Ovary (tissue), 9 donors: ENCODE results near the gene C19orf33. TPM values are rescaled to one million over a fixed set of nuclear protein-coding genes. Genes with fewer than 3 reads are reported as not detected.

ENCODE experiments used
- DNase-seq, 5 donors: peaks; one replicate each; pipeline ENCODE4 v3.0.0-alpha.2; 2019 to 2020
- H3K27ac ChIP-seq, 2 donors: fragments of 200-600 bp; one replicate each; pipeline versions ENCODE4 v1.5.1 to v1.8.0; 2019 to 2022
- H3K27me3 ChIP-seq: fragments of 200-600 bp; one replicate; pipeline ENCODE4 v1.8.0; 2022
- H3K36me3 ChIP-seq: fragments of 200-600 bp; sonication (generic); one replicate; pipeline ENCODE4 v1.5.1; 2019
- H3K4me1 ChIP-seq: one replicate; pipeline ENCODE4 v1.8.1; 2013; ENCODE audit warnings: mild to moderate bottlenecking, moderate library complexity; ENCODE audit not compliant: insufficient read depth
- H3K4me3 ChIP-seq: fragments of 200-600 bp; sonication (generic); one replicate; pipeline ENCODE4 v1.5.1; 2017
- H3K9me3 ChIP-seq, 2 donors: fragments of 200-600 bp in 1 of 2; sonication (generic) in 1 of 2; one replicate each; pipeline versions ENCODE4 v1.5.1 to v1.8.1; 2013 to 2019; ENCODE audit warnings: mild to moderate bottlenecking in 1 of 2, moderate library complexity in 1 of 2
- CTCF ChIP-seq, 3 donors: fragments of 450-650 bp in 2 of 3; fragments of 200-600 bp in 1 of 3; IDR thresholded peaks; one replicate each; pipeline versions ENCODE4 v1.5.1 to v1.8.0; 2016 to 2022; ENCODE audit warnings: antibody characterized with exemption in 3 of 3, mild to moderate bottlenecking in 1 of 3
- EP300 ChIP-seq: sonication (generic); formaldehyde crosslinking; IDR thresholded peaks from one replicate; pipeline ENCODE4 v1.6.1; 2017; ENCODE audit warnings: antibody characterized with exemption
- POLR2A ChIP-seq: fragments of 450-650 bp; IDR thresholded peaks from one replicate; pipeline ENCODE4 v1.6.1; 2017; ENCODE audit warnings: antibody characterized with exemption, mild to moderate bottlenecking, moderate library complexity
- WGBS, 3 donors: extraction: QIAGEN DNeasy Blood & Tissue Kit in 1 of 3; methylation state at CpG; one replicate each; pipeline versions ENCODE4 v1.1.5 to v1.1.7; 2013 to 2017; 5-methylcytosine and 5-hydroxymethylcytosine counted together
- intact Hi-C, 4 donors: fragments of 100-400 bp; cut with DNase I; formaldehyde crosslinking; loops; one replicate each; pipeline versions ENCODE4 v1.11.0 to v1.15.1; 2022 to 2023
- polyA plus RNA-seq, 2 donors: library from polyadenylated mRNA; stranded (reverse); fragments of 200-250 nt in 1 of 2; fragments of 350-450 nt in 1 of 2; fragmentation: Illumina TruSeq in 1 of 2; extraction: RNeasy Lipid Tissue Mini Kit (QIAGEN cat#74804) in 1 of 2; gene quantifications; one replicate each; pipeline ENCODE4 v1.2.3, GENCODE V29; 2013 to 2014
- small RNA-seq: library from RNA; depleted of rRNA; stranded (forward); fragments of <200 nt; gene quantifications from one replicate; pipeline ENCODE3, GENCODE V24; 2016
- total RNA-seq, 7 donors: library from RNA; depleted of rRNA in 2 of 7; stranded (reverse); fragments of >200 nt in 2 of 7; fragmentation: NEBNext Ultra II Directional in 3 of 7; extraction: Animal tissue kit (Norgen Biotek cat#: 25700) in 3 of 7; gene quantifications; one replicate each; pipeline versions ENCODE4 v1.1.0 to v1.2.4, GENCODE V29; 2016 to 2023
- donor health status: DM: no; HTN: no; CAD: no; lungs with moderate emphysema.
- donor health status: DM: no; HTN: no; CAD: no.
- donor health status: Bipolar disorder and iron deficiency.
- donor health status: DM: yes; HTN: yes; CAD: no.
- donor health status: DM: no; HTN: no; CAD: no.
- donor health status: DM: yes; HTN: yes; CAD: no.

C19orf33 gene
- total and polyA plus RNA-seq, 9 donors, result 1.8 to 179 (median 8.9) TPM; not detected in 2

GRCh38 chr19:38346837-38347236, 42.8 kb downstream of the C19orf33 start:
- intact Hi-C loops, result no loop called here
- WGBS, 3 donors, result 71 to 81% (median 75%) methylated on average over 4 of the region's 4 CpGs
- Histone ChIP-seq H3K9me3 (no peaks in the 10 kb centered on the region), H3K27ac (no peak overlapping the region), H3K27me3 (no peaks in the 10 kb centered on the region), H3K4me1 (no peaks in the 10 kb centered on the region), H3K4me3 (no peak overlapping the region), H3K36me3 (no peaks in the 10 kb centered on the region)
- no peak for DNase-seq
- TF ChIP-seq CTCF (IDR thresholded peaks at IDR 0.05) (no peak), EP300 (no peak), POLR2A (no peak)

- intact Hi-C loops, result no loop called here
- H3K27ac ChIP-seq, result no peak overlapping the region
Measured at GRCh38 chr19:38350883-38351282, 46.8 kb downstream of the C19orf33 start.

GRCh38 chr19:38351865-38352395, 47.9 kb downstream of the C19orf33 start:
- no peak for DNase-seq
- H3K27ac ChIP-seq, result no peak overlapping the region
- WGBS, 3 donors, result 56 to 68% (median 56%) methylated on average over 9 of the region's 9 CpGs
- TF ChIP-seq EP300 (no peak), CTCF (IDR thresholded peaks at IDR 0.05) (no peak), POLR2A (no peak)
- no peak overlapping the region for H3K4me3 ChIP-seq
- no peaks in the 10 kb centered on the region for H3K27me3 ChIP-seq
- H3K9me3 ChIP-seq, result no peaks in the 10 kb centered on the region
- H3K4me1 ChIP-seq, result no peaks in the 10 kb centered on the region
- intact Hi-C loops, result no loop called here
- no peaks in the 10 kb centered on the region for H3K36me3 ChIP-seq

More at GRCh38 chr19:38350883-38351282, 46.8 kb downstream of the C19orf33 start:
- TF ChIP-seq CTCF (IDR thresholded peaks at IDR 0.05) (no peak), POLR2A (no peak), EP300 (no peak)
- Histone ChIP-seq H3K4me3 (no peak overlapping the region), H3K36me3 (no peaks in the 10 kb centered on the region), H3K9me3 (no peaks in the 10 kb centered on the region), H3K4me1 (no peaks in the 10 kb centered on the region), H3K27me3 (no peaks in the 10 kb centered on the region)
- DNase-seq, result no peak
- whole genome bisulfite sequencing, 3 donors, result 71 to 75% (median 71%) methylated on average over 3 of the region's 3 CpGs

- no peak for DNase-seq
- intact Hi-C loops, result no loop called here
- no peak overlapping the region for H3K4me3 ChIP-seq
- H3K9me3 ChIP-seq, result no peaks in the 10 kb centered on the region
- TF ChIP-seq CTCF (IDR thresholded peaks at IDR 0.05) (no peak), POLR2A (no peak), EP300 (no peak)
- H3K27me3 ChIP-seq, result no peaks in the 10 kb centered on the region
- 53 to 60% (median 59%) methylated on average over 8 of the region's 8 CpGs for WGBS, 3 donors
- H3K36me3 ChIP-seq, result no peaks in the 10 kb centered on the region
- no peak overlapping the region for H3K27ac ChIP-seq
- no peaks in the 10 kb centered on the region for H3K4me1 ChIP-seq
Measured at GRCh38 chr19:38352611-38353010, 48.6 kb downstream of the C19orf33 start.

Small RNA genes lying within 50 kb of the gene (small RNA-seq; reads per million reads assigned to genes)
- not detected for gene RF00019

Other genes with a start within 250 kb of the C19orf33 start
- 1 to 10 TPM in 1 of 7 donors, under 1 TPM in 4, not detected in 2; 0.23 to 1.0 (median 0.35) TPM for gene DPF1, start 80.0 kb upstream of the C19orf33 start, total RNA-seq
- gene DPF1, start 80.0 kb upstream of the C19orf33 start, polyA plus RNA-seq, result under 1 TPM; 0.23 to 0.50 TPM
- gene PPP1R14A, start 47.9 kb upstream of the C19orf33 start, total RNA-seq, result 100 to 1,000 TPM in 3 of 7 donors, 10 to 100 TPM in 4; 36.8 to 235 (median 97.1) TPM
- gene PPP1R14A, start 47.9 kb upstream of the C19orf33 start, polyA plus RNA-seq, result 10 to 100 TPM; 10.5 to 92.8 TPM
- 100 to 1,000 TPM; 111 to 556 (median 118) TPM for gene SPINT2, start 39.7 kb upstream of the C19orf33 start, total RNA-seq
- 10 to 100 TPM; 71.5 to 79.6 TPM for gene SPINT2, start 39.7 kb upstream of the C19orf33 start, polyA plus RNA-seq
- 10 to 100 TPM in 6 of 7 donors, 1 to 10 TPM in 1; 8.5 to 37.2 (median 21.8) TPM for gene YIF1B, start 11.7 kb downstream of the C19orf33 start, total RNA-seq
- gene YIF1B, start 11.7 kb downstream of the C19orf33 start, polyA plus RNA-seq, result 10 to 100 TPM in 1 of 2 donors, 1 to 10 TPM in 1; 9.9 to 23.7 TPM
- 10 to 100 TPM in 5 of 7 donors, 1 to 10 TPM in 2; 6.0 to 30.1 (median 19.8) TPM for gene KCNK6, start 15.6 kb downstream of the C19orf33 start, total RNA-seq
- gene KCNK6, start 15.6 kb downstream of the C19orf33 start, polyA plus RNA-seq, result 10 to 100 TPM in 1 of 2 donors, 1 to 10 TPM in 1; 7.4 to 16.4 TPM
- 10 to 100 TPM in 1 of 7 donors, 1 to 10 TPM in 6; 2.9 to 13.4 (median 5.7) TPM for gene CATSPERG, start 31.6 kb downstream of the C19orf33 start, total RNA-seq
- gene CATSPERG, start 31.6 kb downstream of the C19orf33 start, polyA plus RNA-seq, result 1 to 10 TPM; 1.8 to 2.1 TPM
- gene PSMD8, start 70.3 kb downstream of the C19orf33 start, total RNA-seq, result 100 to 1,000 TPM in 3 of 7 donors, 10 to 100 TPM in 4; 59.1 to 125 (median 85.3) TPM
- 100 to 1,000 TPM in 1 of 2 donors, 10 to 100 TPM in 1; 81.5 to 129 TPM for gene PSMD8, start 70.3 kb downstream of the C19orf33 start, polyA plus RNA-seq
- under 1 TPM in 5 of 7 donors, not detected in 2; 0.24 to 0.75 (median 0.69) TPM for gene GGN, start 83.8 kb downstream of the C19orf33 start, total RNA-seq
- gene GGN, start 83.8 kb downstream of the C19orf33 start, polyA plus RNA-seq, result under 1 TPM in 1 of 2 donors, not detected in 1; 0.28 TPM
- 1 to 10 TPM in 4 of 7 donors, under 1 TPM in 3; 0.24 to 2.1 (median 1.0) TPM for gene SPRED3, start 84.4 kb downstream of the C19orf33 start, total RNA-seq
- under 1 TPM; 0.29 to 0.60 TPM for gene SPRED3, start 84.4 kb downstream of the C19orf33 start, polyA plus RNA-seq
- 10 to 100 TPM; 16.5 to 23.7 (median 20.9) TPM for gene FAM98C, start 98.8 kb downstream of the C19orf33 start, total RNA-seq
- gene FAM98C, start 98.8 kb downstream of the C19orf33 start, polyA plus RNA-seq, result 10 to 100 TPM in 1 of 2 donors, 1 to 10 TPM in 1; 7.8 to 18.8 TPM
- gene RASGRP4, start 122.0 kb downstream of the C19orf33 start, total RNA-seq, result 1 to 10 TPM in 3 of 7 donors, under 1 TPM in 4; 0.45 to 1.8 (median 0.84) TPM
- 1 to 10 TPM in 1 of 2 donors, under 1 TPM in 1; 0.58 to 2.5 TPM for gene RASGRP4, start 122.0 kb downstream of the C19orf33 start, polyA plus RNA-seq
- 1 to 10 TPM in 3 of 7 donors, under 1 TPM in 4; 0.57 to 2.6 (median 0.88) TPM for gene RYR1, start 129.4 kb downstream of the C19orf33 start, total RNA-seq
- 1 to 10 TPM; 1.5 to 1.6 TPM for gene RYR1, start 129.4 kb downstream of the C19orf33 start, polyA plus RNA-seq